ENCODE measurements around the gene UST.

GRCh38 chr6:148869585-148869984 is 122.8 kb downstream of the UST start:
- TF ChIP-seq CTCF (conservative IDR thresholded peaks at IDR 0.05; ENCODE audit: low read depth, low read length) (no peak), EZH2 (IDR thresholded peaks at IDR 0.05; ENCODE audit: low read length, unreplicated experiment) (no peak)
